GM12878 (cell line): ENCODE results near the gene SNX17. TPM values are rescaled to one million over a fixed set of nuclear protein-coding genes. Genes with fewer than 3 reads are reported as not detected.

Source experiments
- ATAC-seq: fragments of 200-7000 bp; cut with Tn5 transposase; 3 replicates; pipeline ENCODE4 v1.9.1; 2020; ENCODE audit warnings: mild to moderate bottlenecking, moderate library complexity
- BruUV-seq: library from RNA; stranded (reverse); fragments of 400-500 nt; replicated peaks from 2 replicates; lab custom pipeline; 2021; lab: Mats Ljungman, UMichigan
- CTCF ChIA-PET: fragments of 300-600 bp; sonication (Branson Sonifier 250); formaldehyde crosslinking; extraction: SDS; loops from one replicate; lab custom pipeline; 2021; ENCODE audit warnings: inconsistent platforms; lab: Yijun Ruan, JAX
- POLR2A ChIA-PET: fragments of 350-600 bp; formaldehyde crosslinking; extraction: SDS; loops from one replicate; lab custom pipeline; 2021; ENCODE audit warnings: inconsistent platforms; lab: Charles Lee
- RAD21 ChIA-PET: fragments of 300-600 bp; sonication (Branson Sonifier 250); formaldehyde crosslinking; loops from one replicate; lab custom pipeline; 2023; ENCODE audit warnings: antibody characterized with exemption; ENCODE audit not compliant: unreplicated experiment; lab: Charles Lee
- SMC1A ChIA-PET: fragments of 300-600 bp; sonication (Branson Sonifier 250); formaldehyde crosslinking; loops from one replicate; lab custom pipeline; 2023; ENCODE audit not compliant: unreplicated experiment, uncharacterized antibody; lab: Charles Lee
- DNase-seq: peaks from one replicate; pipeline ENCODE4 v3.0.0-alpha.2; 2011; ENCODE audit warnings: low read depth, low spot score
- FAIRE-seq: peaks from 3 replicates; lab custom pipeline; 2011; peaks lifted over from hg19 to GRCh38; lab: Jason Lieb, UNC
- H2AFZ ChIP-seq: 2 replicates; pipeline ENCODE4 v1.6.0; 2011; ENCODE audit warnings: low read depth, low read length, control low read depth; ENCODE audit not compliant: control insufficient read depth
- H3K27ac ChIP-seq: 2 replicates; pipeline ENCODE4 v1.5.1; 2011; ENCODE audit warnings: control low read depth; ENCODE audit not compliant: control insufficient read depth, insufficient read depth
- H3K27me3 ChIP-seq, 2 experiments: replicated peaks in 1 of 2; 2 replicates each; pipeline versions ENCODE4 v1.6.0 to v1.6.1; 2011; ENCODE audit warnings: low read length in 1 of 2; ENCODE audit not compliant: control insufficient read depth in 2 of 2, insufficient read depth in 2 of 2
- H3K36me3 ChIP-seq, 2 experiments: 2 replicates each; pipeline ENCODE4 v1.5.1; 2011; ENCODE audit warnings: low read length in 1 of 2; ENCODE audit not compliant: control insufficient read depth in 2 of 2, insufficient read depth in 2 of 2
- H3K4me1 ChIP-seq: 2 replicates; pipeline ENCODE4 v1.6.1; 2011; ENCODE audit warnings: mild to moderate bottlenecking, low read length, moderate library complexity, mixed read lengths; ENCODE audit not compliant: control insufficient read depth, insufficient read depth
- H3K4me2 ChIP-seq: 2 replicates; pipeline ENCODE4 v1.6.0; 2011; ENCODE audit warnings: control low read depth; ENCODE audit not compliant: control insufficient read depth, insufficient read depth
- H3K4me3 ChIP-seq: fragments of 200-600 bp; sonication (generic); 2 replicates; pipeline ENCODE4 v1.5.1; 2016
- H3K79me2 ChIP-seq: 2 replicates; pipeline ENCODE4 v1.6.0; 2011; ENCODE audit warnings: low read length; ENCODE audit not compliant: control insufficient read depth, insufficient read depth
- H3K9ac ChIP-seq: 2 replicates; pipeline ENCODE4 v1.8.0; 2011; ENCODE audit warnings: low read length, control low read depth, mixed read lengths; ENCODE audit not compliant: control insufficient read depth, insufficient read depth
- H3K9me3 ChIP-seq: replicated peaks from 3 replicates; pipeline ENCODE4 v1.5.1; 2011; ENCODE audit warnings: mild to moderate bottlenecking, low read length; ENCODE audit not compliant: control insufficient read depth, insufficient read depth
- H4K20me1 ChIP-seq: 2 replicates; pipeline ENCODE4 v1.6.0; 2011; ENCODE audit not compliant: control insufficient read depth, insufficient read depth
- CREB1 ChIP-seq: IDR thresholded peaks from 2 replicates; pipeline ENCODE4 v1.6.1; 2012; ENCODE audit warnings: low read depth, mild to moderate bottlenecking, inconsistent platforms
- HDAC2 ChIP-seq: fragments of 200-600 bp; sonication (generic); IDR thresholded peaks from 2 replicates; pipeline ENCODE4 v1.6.1; 2017
- PAX8 ChIP-seq: fragments of 450-650 bp; IDR thresholded peaks from 2 replicates; pipeline ENCODE4 v1.6.1; 2017; ENCODE audit warnings: mild to moderate bottlenecking, moderate library complexity
- SPI1 ChIP-seq: IDR thresholded peaks from 2 replicates; pipeline ENCODE4 v1.6.1; 2011; ENCODE audit warnings: low read depth, mild to moderate bottlenecking, low read length, moderate library complexity, borderline replicate concordance; ENCODE audit not compliant: insufficient read depth
- SREBF2 ChIP-seq: IDR thresholded peaks from 2 replicates; pipeline ENCODE4 v1.6.1; 2012; ENCODE audit warnings: mild to moderate bottlenecking, low read length
- WGBS: methylation state at CpG from one replicate; pipeline ENCODE4 v1.1.6; 2016; ENCODE audit warnings: low lambda C conversion rate; ENCODE audit not compliant: insufficient replicate concordance, insufficient coverage; ENCODE audit errors: missing lambda C conversion rate; 5-methylcytosine and 5-hydroxymethylcytosine counted together
- in situ Hi-C: fragments of 300-500 bp; cut with MboI; formaldehyde crosslinking; loops from 9 replicates; pipeline ENCODE4 v1.14.3; 2018; ENCODE audit warnings: mixed read lengths
- intact Hi-C: fragments of 100-400 bp; cut with micrococcal nuclease; formaldehyde crosslinking; loops from one replicate; pipeline ENCODE4 v1.14.2; 2022; ENCODE audit not compliant: unreplicated experiment
- polyA plus RNA-seq, 11 experiments: library from polyadenylated mRNA; depleted of rRNA in 4 of 11; unstranded in 6 of 11; stranded (reverse) in 5 of 11; fragments of >200 nt; fragmentation: Nextera tagmentation in 4 of 11; fragmentation: Illumina TruSeq in 1 of 11; extraction: Ambion mirVana in 4 of 11; extraction: Trizol in 1 of 11; gene quantifications; 1 replicate in 1 of 11; 2 replicates in 10 of 11; pipeline versions ENCODE4 v1.2.1 to v1.2.3, GENCODE V29; 2011 to 2016; ENCODE audit warnings: inconsistent platforms in 2 of 11, missing spikeins in 2 of 11, low read depth in 1 of 11
- total RNA-seq, 4 experiments: library from RNA; depleted of rRNA in 3 of 4; stranded (reverse); fragments of >200 nt in 3 of 4; fragmentation: Illumina TruSeq in 1 of 4; extraction: Trizol in 1 of 4; gene quantifications; 2 replicates each; pipeline versions ENCODE4 v1.2.1 to v1.2.3, GENCODE V29; 2013 to 2021
- TF ChIP-seq, protein P1 (sequence below): IDR thresholded peaks from 2 replicates; pipeline ENCODE4 v1.6.1; 2011; ENCODE audit warnings: borderline replicate concordance, low read depth, mild to moderate bottlenecking, moderate library complexity, mixed read lengths, low read length; ENCODE audit not compliant: insufficient read depth; ENCODE audit errors: extremely low read length
- TF ChIP-seq, protein P2 (sequence below): IDR thresholded peaks from 2 replicates; pipeline ENCODE4 v1.6.1; 2012; ENCODE audit warnings: low read depth, low read length, improper control_type of control experiment

Gene SNX17
- total and polyA plus RNA-seq, 10 of the 15 experiments (the other 5 are each of a cell fraction or from before 2014, with no cell fraction given), result 6.5 to 116 (median 84.4) TPM

DNA sequence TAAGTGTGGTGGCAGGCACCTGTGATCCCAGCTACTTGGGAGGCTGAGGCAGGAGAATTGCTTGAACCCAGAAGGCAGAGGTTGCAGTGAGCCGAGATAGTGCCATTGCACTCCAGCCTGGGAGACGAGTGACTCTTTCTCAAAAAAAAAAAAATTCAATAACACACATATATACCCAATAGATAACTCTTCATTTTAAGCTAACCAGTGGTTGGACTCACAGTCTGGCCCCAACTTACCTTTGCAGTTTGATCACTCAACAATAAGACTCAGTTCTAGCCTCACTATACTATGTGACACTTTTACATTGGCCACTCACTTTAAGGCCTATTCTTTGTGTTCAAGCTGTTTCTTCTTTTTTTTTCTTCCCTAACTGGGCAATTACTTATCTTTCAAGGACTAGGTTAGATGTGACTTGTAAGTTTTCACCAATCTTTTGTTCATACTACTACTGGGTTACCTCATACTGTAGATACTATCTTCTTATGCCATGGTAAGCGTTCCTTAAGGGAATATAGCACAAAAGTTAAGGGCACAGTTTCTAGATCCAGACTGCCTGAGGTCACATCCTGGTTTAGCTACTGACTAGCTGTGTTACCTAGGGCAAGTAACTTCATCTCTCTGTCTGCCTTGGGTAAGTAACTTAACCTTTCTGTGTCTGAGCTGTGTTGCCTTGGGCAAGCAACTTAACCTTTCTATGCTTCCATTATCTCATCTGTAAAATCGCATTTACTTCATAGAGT lies 7.6 kb upstream of the SNX17 start:
- Histone ChIP-seq H3K36me3 (peaks cover 4 to 16% of the 10 kb centered on the region in 2 experiments), H4K20me1 (no peaks in the 10 kb centered on the region), H3K9me3 (no peaks in the 10 kb centered on the region), H3K79me2 (peaks cover 8% of the 10 kb centered on the region), H3K4me1 (no peaks in the 10 kb centered on the region), H3K9ac (no peak overlapping the region), H3K4me3 (no peak overlapping the region), H3K27me3 (no peaks in the 10 kb centered on the region), H3K27ac (no peak overlapping the region), H3K4me2 (no peak overlapping the region), H2AFZ (no peak overlapping the region)
- FAIRE-seq (no peak), ATAC-seq (no peak), DNase-seq (no peak)
- TF ChIP-seq, protein P1, sequence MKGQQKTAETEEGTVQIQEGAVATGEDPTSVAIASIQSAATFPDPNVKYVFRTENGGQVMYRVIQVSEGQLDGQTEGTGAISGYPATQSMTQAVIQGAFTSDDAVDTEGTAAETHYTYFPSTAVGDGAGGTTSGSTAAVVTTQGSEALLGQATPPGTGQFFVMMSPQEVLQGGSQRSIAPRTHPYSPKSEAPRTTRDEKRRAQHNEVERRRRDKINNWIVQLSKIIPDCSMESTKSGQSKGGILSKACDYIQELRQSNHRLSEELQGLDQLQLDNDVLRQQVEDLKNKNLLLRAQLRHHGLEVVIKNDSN, result no peak
- TF ChIP-seq, protein P2, sequence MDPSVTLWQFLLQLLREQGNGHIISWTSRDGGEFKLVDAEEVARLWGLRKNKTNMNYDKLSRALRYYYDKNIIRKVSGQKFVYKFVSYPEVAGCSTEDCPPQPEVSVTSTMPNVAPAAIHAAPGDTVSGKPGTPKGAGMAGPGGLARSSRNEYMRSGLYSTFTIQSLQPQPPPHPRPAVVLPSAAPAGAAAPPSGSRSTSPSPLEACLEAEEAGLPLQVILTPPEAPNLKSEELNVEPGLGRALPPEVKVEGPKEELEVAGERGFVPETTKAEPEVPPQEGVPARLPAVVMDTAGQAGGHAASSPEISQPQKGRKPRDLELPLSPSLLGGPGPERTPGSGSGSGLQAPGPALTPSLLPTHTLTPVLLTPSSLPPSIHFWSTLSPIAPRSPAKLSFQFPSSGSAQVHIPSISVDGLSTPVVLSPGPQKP, result no peak
- TF ChIP-seq HDAC2 (no peak), SPI1 (no peak), PAX8 (no peak), CREB1 (no peak), SREBF2 (no peak)
- in situ Hi-C loops (no loop called here), intact Hi-C loops (no loop called here)
- ChIA-PET CTCF (interaction anchor here (1.3 kb wide), 1 partner anchor 9 kb away, joined by 5 read pairs; no protein-coding TSS in a partner anchor), RAD21 (no interaction called here), POLR2A (interaction anchor here (0.6 kb wide), 1 partner anchor 228 kb away, joined by 3 read pairs; the partner anchor contains the start of gene PREB), SMC1A (interaction anchor here (0.9 kb wide), 1 partner anchor 40 kb away, joined by 3 read pairs; no protein-coding TSS in a partner anchor)
- no TSS peak for BruUV-seq
- 98% methylated on average over 4 of the region's 4 CpGs for WGBS
